ENCODE results near the gene COL5A1.

COL5A1 gene

DNA sequence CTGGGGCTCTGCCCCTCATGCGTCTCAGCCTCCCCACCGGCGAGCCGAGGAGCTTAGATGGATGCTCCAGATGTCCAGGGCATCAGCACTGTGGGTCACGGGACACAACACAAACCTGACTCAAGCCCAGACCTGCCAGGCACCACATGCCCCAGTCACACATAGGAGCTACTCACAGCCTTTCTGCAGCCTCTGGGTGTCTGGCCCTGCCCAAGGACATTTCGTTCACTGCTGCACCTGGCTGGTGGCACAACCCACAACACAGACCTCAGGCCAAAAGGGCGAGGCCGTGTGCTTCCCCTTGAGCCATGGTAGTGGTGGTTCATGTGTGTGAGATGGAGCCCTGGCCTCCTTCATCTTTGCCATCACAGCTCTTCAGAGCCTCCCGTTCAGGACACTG is 149.4 kb downstream of the COL5A1 start:
- no peak for TF ChIP-seq JUND (IDR thresholded peaks at IDR 0.05; ENCODE audit: low read depth)
- in situ Hi-C loops (cut with HindIII; ENCODE audit: low pct_unique_long_range_greater_than_20kb, low sequenced_read_pairs) = no loop called here
- DNase-seq (ENCODE audit: low read depth in 1 of 2, low spot score in 1 of 2) = no peak

DNA sequence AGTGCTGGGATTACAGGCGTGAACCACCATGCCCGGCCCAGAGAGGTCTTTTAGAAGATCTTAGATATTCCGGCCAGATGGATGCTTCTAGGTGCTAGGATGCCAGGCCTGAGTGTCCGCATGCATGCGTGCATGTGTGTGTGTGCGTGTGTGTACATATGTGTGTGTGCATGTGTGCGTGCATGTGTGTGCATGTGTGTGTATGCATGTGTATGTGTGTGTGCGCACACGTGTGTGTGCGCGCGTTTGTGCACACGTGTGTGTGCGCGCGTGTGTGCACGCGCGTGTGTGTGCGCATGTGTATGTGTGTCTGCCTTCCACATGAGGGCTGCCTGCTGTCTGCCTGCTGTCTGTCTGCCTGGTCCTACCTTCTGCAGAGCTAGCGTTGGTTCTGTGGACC is 151.0 kb downstream of the COL5A1 start:
- in situ Hi-C loops (cut with HindIII; ENCODE audit: low pct_unique_long_range_greater_than_20kb, low sequenced_read_pairs) = no loop called here
- no peak for TF ChIP-seq JUND (IDR thresholded peaks at IDR 0.05; ENCODE audit: low read depth)
- DNase-seq (ENCODE audit: low read depth in 1 of 2, low spot score in 1 of 2) = no peak

DNA sequence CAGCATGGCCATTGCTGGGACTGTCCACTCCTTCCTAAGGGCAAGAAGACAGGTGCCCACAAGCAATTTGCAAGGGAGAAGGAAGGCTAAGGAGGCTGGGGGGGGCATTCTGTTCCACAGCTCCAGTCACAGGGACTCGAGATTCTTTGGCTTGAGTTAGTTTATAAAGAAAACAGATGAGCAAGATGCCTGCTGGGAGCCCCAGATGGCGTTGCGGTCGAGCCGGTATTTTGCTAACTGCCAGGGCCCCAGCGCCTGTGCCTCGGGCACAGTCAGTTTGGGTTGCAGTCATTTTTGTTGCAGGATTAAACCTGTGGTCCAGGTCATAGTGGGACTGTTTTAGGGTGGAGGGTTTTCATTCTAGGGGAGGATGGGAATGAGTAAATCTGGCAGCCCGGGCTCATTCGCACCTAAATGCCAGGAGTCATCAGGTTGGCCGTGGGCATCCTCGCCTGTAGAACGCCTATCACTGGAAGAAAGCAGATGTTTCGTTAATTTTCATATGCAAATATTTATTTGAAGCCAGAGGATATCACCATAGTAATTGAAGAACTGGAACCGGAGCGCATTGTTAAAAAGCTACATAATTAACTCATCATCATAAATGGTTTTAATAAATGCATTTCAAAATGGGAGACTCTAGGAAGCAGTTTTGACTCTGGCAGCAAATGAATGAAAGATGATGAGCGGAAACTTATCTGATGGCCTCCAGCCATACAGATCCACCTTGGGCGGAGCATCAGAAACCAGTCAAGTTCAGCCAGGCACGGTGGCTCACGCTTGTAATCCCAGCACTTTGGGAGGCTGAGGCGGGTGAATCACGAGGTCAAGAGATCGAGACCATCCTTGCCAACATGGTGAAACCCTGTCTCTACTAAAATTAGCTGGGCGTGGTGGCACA is 151.9 kb downstream of the COL5A1 start:
- DNase-seq (ENCODE audit: low read depth in 1 of 2, low spot score in 1 of 2) = peak in 1 of 2 experiments; percentile 31
- TF ChIP-seq JUND (IDR thresholded peaks at IDR 0.05; ENCODE audit: low read depth) = no peak
- in situ Hi-C loops (cut with HindIII; ENCODE audit: low pct_unique_long_range_greater_than_20kb, low sequenced_read_pairs) = no loop called here

DNA sequence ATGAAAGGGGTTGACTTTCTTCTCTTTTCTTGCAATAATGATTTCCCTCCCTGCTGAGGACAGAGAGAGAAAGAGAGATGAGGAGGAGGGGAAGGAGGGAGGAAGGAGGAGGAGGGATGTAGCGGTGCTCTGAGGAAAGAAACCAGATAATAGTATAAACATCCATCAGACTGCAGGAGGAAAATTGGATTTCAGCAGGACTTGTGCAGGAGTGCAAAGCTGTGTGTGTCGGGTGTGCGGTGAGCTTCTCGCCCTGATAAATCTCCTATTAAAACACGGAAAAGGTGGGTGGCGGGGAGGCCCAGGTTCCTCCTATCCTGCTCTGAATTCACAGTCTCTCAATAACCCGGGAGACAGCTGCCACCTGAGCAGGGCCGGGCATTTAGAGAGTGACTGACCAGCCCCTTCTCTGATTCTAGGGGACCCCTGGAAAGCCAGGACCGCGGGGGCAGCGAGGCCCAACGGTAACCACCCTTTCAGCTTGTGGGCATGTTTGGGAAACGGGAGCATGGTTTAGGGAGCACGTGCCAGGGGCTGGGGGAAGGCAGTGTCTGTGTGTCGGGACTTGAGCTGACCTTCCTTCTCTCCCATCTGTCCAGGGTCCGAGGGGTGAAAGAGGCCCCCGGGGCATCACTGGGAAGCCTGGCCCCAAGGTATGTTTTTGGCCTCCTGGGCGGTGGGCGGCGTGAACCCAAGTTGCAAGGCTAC is 153.2 kb downstream of the COL5A1 start:
- no peak for TF ChIP-seq JUND (IDR thresholded peaks at IDR 0.05; ENCODE audit: low read depth)
- in situ Hi-C loops (cut with HindIII; ENCODE audit: low pct_unique_long_range_greater_than_20kb, low sequenced_read_pairs) = no loop called here

DNA sequence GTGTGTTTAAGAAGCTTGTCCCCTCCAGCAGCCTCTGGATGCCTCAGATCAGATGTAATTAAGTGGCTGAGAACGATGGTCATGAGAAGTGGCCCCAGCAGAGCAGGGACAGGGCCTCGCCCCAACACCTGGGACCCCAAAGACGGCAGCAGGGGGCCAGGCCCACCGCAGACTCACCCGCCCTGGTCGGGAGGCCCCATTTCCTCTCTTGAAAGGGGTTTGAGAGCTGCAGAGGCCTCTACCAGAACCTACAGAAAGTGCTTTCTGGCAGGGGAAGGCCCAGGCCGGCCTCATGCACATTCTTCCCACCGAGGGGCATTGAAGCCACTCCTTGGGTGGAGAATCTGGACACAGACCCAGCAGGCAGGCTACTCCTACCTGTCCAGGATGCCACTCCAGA is 153.8 kb downstream of the COL5A1 start:
- no peak for DNase-seq (ENCODE audit: low read depth in 1 of 2, low spot score in 1 of 2)
- in situ Hi-C loops (cut with HindIII; ENCODE audit: low pct_unique_long_range_greater_than_20kb, low sequenced_read_pairs) = no loop called here
- no peak for TF ChIP-seq JUND (IDR thresholded peaks at IDR 0.05; ENCODE audit: low read depth)

More for the DNA sequence above, 153.2 kb downstream of the COL5A1 start:
- no peak for DNase-seq (ENCODE audit: low read depth in 1 of 2, low spot score in 1 of 2)

DNA sequence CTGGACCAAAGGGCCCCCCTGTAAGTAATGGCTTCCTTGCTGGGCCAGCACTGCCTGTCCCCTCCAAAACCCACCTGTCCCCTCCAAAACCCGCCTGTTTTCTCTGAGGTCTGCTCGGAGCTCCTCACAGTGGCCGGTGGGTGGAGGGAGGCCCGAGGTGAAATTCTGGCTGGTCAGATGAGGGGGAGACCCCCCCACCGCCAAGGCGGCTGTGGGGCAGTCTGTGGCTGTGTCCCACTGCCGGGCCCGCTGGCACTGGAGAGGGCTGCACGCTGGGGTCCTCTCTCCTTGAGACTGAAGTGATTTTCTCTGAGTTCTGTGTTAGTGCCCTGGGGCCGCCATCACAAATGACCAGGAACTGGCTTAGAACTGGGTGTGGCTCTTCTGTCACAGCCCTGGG is 155.3 kb downstream of the COL5A1 start:
- DNase-seq (ENCODE audit: low read depth in 1 of 2, low spot score in 1 of 2) = no peak
- no peak for TF ChIP-seq JUND (IDR thresholded peaks at IDR 0.05; ENCODE audit: low read depth)
- in situ Hi-C loops (cut with HindIII; ENCODE audit: low pct_unique_long_range_greater_than_20kb, low sequenced_read_pairs) = no loop called here

DNA sequence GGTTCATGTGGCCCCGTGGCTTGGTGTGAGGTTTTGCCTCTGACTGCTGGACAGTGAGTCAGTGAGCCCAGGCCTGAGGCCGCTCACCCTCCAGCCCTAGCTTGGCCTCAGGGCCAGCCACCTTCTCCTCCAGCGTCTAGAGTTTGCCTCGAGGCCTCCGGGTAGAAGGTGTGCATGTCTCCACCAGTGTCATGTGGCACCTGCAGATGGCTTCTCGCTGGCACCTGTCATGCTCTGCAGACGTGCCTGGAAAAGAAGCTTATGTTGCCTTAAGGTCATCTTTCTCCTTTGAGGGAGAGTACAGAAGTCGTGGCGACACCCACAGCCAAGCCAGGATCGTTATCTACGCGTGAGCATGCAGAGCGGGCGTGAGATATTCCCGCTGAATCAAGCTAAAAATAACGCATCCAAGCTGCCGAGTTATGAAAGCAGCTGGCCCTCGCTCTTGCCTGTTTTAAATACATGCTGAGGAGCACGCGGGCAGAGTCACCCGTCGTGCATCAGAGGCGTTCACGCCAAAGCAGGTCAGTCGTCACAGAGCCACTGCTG is 159.3 kb downstream of the COL5A1 start:
- in situ Hi-C loops (cut with HindIII; ENCODE audit: low pct_unique_long_range_greater_than_20kb, low sequenced_read_pairs) = no loop called here
- TF ChIP-seq JUND (IDR thresholded peaks at IDR 0.05; ENCODE audit: low read depth) = no peak
- no peak for DNase-seq (ENCODE audit: low read depth in 1 of 2, low spot score in 1 of 2)

DNA sequence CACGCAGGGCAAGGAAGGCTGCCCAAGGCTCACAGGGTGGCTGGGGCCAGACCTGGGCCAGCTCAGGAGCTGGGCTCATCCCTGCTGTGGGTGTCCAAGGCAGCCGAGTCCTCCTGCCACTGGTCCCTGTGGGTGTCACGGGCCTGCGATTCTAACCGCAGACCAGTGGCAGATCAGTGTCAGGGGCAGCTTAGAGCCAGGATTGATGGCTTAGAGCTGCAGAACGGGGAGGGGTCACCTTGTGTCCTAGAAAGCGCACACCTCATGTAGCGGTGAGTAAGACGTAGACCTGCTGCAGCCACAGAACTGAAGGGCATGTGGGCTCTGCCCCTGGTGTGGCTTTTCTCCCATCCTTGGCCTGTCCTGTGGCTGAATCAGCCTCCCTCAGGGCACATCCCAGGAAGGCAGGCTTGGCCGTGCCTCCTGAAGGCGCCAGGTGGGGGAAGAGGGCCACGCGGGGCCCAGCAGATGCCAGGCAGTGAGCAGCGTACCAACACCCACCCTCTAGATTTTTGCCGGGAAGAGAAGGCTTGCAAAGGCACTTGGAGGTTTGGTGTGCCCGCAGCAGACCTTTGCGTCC is 160.7 kb downstream of the COL5A1 start:
- no peak for TF ChIP-seq JUND (IDR thresholded peaks at IDR 0.05; ENCODE audit: low read depth)
- in situ Hi-C loops (cut with HindIII; ENCODE audit: low pct_unique_long_range_greater_than_20kb, low sequenced_read_pairs) = no loop called here
- DNase-seq (ENCODE audit: low read depth in 1 of 2, low spot score in 1 of 2) = peak in 1 of 2 experiments; percentile 15

DNA sequence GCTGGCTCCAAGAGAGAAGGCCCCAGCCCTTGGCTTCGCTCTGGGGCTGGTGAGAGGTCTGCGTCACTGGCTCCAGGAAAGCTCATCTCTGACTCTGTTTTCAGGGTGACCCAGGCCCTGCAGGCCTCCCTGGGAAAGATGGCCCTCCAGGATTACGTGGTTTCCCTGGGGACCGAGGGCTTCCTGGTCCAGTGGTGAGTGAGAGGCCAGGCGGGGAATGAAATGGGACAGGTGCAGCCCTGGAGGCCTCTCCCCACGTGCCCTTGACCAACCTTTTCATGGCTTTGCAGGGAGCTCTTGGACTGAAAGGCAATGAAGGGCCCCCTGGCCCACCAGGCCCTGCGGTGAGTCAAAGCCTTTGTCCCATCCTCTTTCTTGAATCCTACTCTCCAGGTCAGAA is 163.3 kb downstream of the COL5A1 start:
- no peak for TF ChIP-seq JUND (IDR thresholded peaks at IDR 0.05; ENCODE audit: low read depth)
- in situ Hi-C loops (cut with HindIII; ENCODE audit: low pct_unique_long_range_greater_than_20kb, low sequenced_read_pairs) = no loop called here
- no peak for DNase-seq (ENCODE audit: low read depth in 1 of 2, low spot score in 1 of 2)

DNA sequence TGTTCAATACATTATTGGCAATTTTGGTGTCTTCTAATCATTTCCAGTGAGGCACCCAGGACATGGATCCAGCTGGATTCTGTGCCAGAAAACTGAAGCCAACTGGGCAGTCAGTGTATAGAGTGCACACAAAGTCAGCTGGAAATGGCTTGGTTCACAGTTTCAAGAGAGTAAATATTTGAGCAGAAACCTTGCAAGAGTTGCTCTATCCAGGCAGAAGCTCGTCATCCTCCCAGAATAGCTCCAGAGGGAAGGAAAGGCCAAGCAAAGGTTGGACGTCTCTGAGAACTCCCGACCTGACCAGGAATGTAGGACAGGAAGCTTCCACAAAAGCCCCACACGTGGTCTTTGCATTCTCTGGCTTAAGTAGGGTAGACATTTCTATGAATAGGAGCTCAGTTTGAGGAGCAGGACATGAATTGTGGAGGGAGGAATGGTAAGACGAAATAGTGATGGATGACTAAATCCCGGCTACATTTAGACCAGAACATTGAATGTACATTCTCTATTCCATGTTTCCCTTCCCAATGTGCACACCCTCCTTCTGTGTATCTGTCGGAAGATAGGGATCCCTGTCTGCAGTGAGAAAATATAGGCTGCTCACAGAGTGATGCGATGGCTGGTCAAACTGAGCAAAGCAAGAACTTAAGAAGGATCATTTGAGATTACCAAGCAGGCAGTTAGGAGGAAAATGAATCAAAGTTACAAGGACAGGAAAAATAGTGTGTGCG is 166.3 kb downstream of the COL5A1 start:
- in situ Hi-C loops (cut with HindIII; ENCODE audit: low pct_unique_long_range_greater_than_20kb, low sequenced_read_pairs) = no loop called here
- peak; percentile 61 to 65 for DNase-seq (ENCODE audit: low read depth in 1 of 2, low spot score in 1 of 2)
- TF ChIP-seq JUND (IDR thresholded peaks at IDR 0.05; ENCODE audit: low read depth) = no peak

DNA sequence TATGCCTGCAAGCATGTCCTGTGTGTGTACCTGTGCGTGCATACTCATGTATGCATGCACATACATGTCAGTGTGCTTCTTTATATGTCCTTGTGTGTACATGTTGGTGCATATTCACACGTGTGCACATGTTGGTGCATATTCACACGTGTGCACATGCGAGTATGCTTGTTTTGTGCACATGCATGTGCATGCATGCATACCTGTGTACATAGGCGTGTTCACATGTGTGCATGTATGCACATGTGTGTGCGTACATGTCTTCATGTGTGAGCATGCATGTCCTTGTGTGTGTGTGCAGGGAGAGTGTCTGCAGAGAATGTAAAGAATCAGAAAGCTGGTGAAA is 166.8 kb downstream of the COL5A1 start:
- in situ Hi-C loops (cut with HindIII; ENCODE audit: low pct_unique_long_range_greater_than_20kb, low sequenced_read_pairs) = no loop called here
- no peak for TF ChIP-seq JUND (IDR thresholded peaks at IDR 0.05; ENCODE audit: low read depth)
- no peak for DNase-seq (ENCODE audit: low read depth in 1 of 2, low spot score in 1 of 2)

DNA sequence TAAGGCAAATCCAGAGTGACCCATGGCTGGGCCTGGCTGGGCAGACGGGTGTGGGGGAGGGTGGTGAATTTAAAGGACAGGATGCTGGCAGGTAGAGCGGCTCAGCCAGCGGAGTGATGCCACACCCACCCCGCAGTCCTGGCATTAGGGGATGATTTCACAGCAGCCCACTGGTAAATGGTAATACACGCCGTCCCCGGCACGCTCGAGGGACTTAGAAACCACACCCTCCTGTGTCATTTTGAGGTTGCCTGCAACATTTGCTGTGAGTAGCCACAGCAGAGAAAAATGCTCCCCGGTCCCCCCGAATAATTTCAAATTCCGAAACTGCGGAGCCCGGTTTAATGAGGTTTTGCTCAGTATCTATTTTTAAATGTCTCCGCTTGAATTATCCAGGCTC is 167.7 kb downstream of the COL5A1 start:
- no peak for DNase-seq (ENCODE audit: low read depth in 1 of 2, low spot score in 1 of 2)
- TF ChIP-seq JUND (IDR thresholded peaks at IDR 0.05; ENCODE audit: low read depth) = no peak
- in situ Hi-C loops (cut with HindIII; ENCODE audit: low pct_unique_long_range_greater_than_20kb, low sequenced_read_pairs) = no loop called here

All from T47D (cell line).